K562 (cell line): ENCODE results near the gene CCNL1. TPM values are rescaled to one million over a fixed set of nuclear protein-coding genes. Genes with fewer than 3 reads are reported as not detected.

Experiments
- ARID4B ChIP-seq: sonication (generic); formaldehyde crosslinking; IDR thresholded peaks from 2 replicates; pipeline ENCODE4 v1.8.0; 2022; ENCODE audit warnings: mild to moderate bottlenecking, missing genetic modification reagents
- CBFA2T3 ChIP-seq: fragments of 450-650 bp; IDR thresholded peaks from 2 replicates; pipeline ENCODE4 v1.6.1; 2017
- CEBPB ChIP-seq: fragments of 450-650 bp; IDR thresholded peaks from 2 replicates; pipeline ENCODE4 v1.6.1; 2016; ENCODE audit warnings: missing genetic modification characterization, missing compliant biosample characterization
- COPS2 ChIP-seq: fragments of 450-650 bp; conservative IDR thresholded peaks from 2 replicates; pipeline ENCODE4 v1.6.1; 2016; ENCODE audit warnings: mild to moderate bottlenecking, moderate library complexity
- CUX1 ChIP-seq: fragments of 200-800 bp; sonication (Bioruptor generic); IDR thresholded peaks from 2 replicates; pipeline ENCODE4 v1.6.1; 2016; ENCODE audit warnings: missing genetic modification characterization, missing compliant biosample characterization
- ETV5 ChIP-seq: sonication (generic); formaldehyde crosslinking; IDR thresholded peaks from 2 replicates; pipeline ENCODE4 v1.4.0; 2020; ENCODE audit warnings: low read depth, mild to moderate bottlenecking, missing genetic modification reagents
- EWSR1 ChIP-seq: fragments of 450-650 bp; IDR thresholded peaks from 2 replicates; pipeline ENCODE4 v1.6.1; 2018; ENCODE audit warnings: borderline replicate concordance, mild to moderate bottlenecking, low read depth, moderate library complexity; ENCODE audit not compliant: partially characterized antibody
- GABPB1 ChIP-seq: sonication (generic); formaldehyde crosslinking; IDR thresholded peaks from 2 replicates; pipeline ENCODE4 v1.8.0; 2022; ENCODE audit warnings: mild to moderate bottlenecking, missing genetic modification reagents
- HNRNPK ChIP-seq: fragments of 200-400 bp; formaldehyde crosslinking; IDR thresholded peaks from one replicate; pipeline ENCODE4 v1.6.1; 2018; ENCODE audit warnings: mild to moderate bottlenecking, low read depth, low read length; ENCODE audit not compliant: poor library complexity, severe bottlenecking
- KLF16 ChIP-seq: IDR thresholded peaks from 2 replicates; pipeline ENCODE4 v1.6.1; 2016; ENCODE audit warnings: antibody characterized with exemption
- NFE2L1 ChIP-seq: fragments of 450-650 bp; IDR thresholded peaks from 2 replicates; pipeline ENCODE4 v1.6.1; 2016; ENCODE audit warnings: missing genetic modification characterization, low read depth, mild to moderate bottlenecking, missing compliant biosample characterization, moderate library complexity, borderline replicate concordance
- PML ChIP-seq: IDR thresholded peaks from 2 replicates; pipeline ENCODE4 v1.6.1; 2012; ENCODE audit warnings: low read length, inconsistent platforms
- PPARD ChIP-seq: fragments of 250-450 bp; sonication (Bioruptor Pico); IDR thresholded peaks from 2 replicates; pipeline ENCODE4 v1.8.0; 2022; ENCODE audit warnings: inconsistent platforms, mild to moderate bottlenecking, moderate library complexity
- SIX5 ChIP-seq, 2 experiments: IDR thresholded peaks; 2 replicates each; pipeline ENCODE4 v1.6.1; 2011; ENCODE audit warnings: low read length in 2 of 2, borderline replicate concordance in 1 of 2, low read depth in 1 of 2, mild to moderate bottlenecking in 1 of 2, moderate library complexity in 1 of 2; ENCODE audit not compliant: insufficient read depth in 1 of 2
- SMARCB1 ChIP-seq: IDR thresholded peaks from 2 replicates; pipeline ENCODE4 v1.6.1; 2011; ENCODE audit warnings: improper control_type of control experiment, low read depth; ENCODE audit not compliant: insufficient read length
- SUPT5H ChIP-seq: fragments of 450-650 bp; IDR thresholded peaks from 2 replicates; pipeline ENCODE4 v1.6.1; 2016
- WHSC1 ChIP-seq: IDR thresholded peaks from one replicate; pipeline ENCODE4 v1.6.1; 2012; ENCODE audit warnings: low read length, control low read depth, inconsistent platforms
- ZNF239 ChIP-seq: fragments of 250-450 bp; sonication (Bioruptor Pico); IDR thresholded peaks from 2 replicates; pipeline ENCODE4 v1.4.0; 2020; ENCODE audit warnings: mild to moderate bottlenecking
- ZNF436 ChIP-seq: fragments of 250-450, 450-650 bp; sonication (Bioruptor Pico); formaldehyde crosslinking; IDR thresholded peaks from 2 replicates; pipeline ENCODE4 v1.7.0; 2020; ENCODE audit warnings: mild to moderate bottlenecking
- ZNF561 ChIP-seq: fragments of 450-650 bp; formaldehyde crosslinking; conservative IDR thresholded peaks from 2 replicates; pipeline ENCODE4 v1.4.0; 2020; ENCODE audit warnings: mild to moderate bottlenecking, moderate library complexity
- polyA plus RNA-seq, 8 experiments: library from polyadenylated mRNA; depleted of rRNA in 4 of 8; stranded (reverse) in 5 of 8; unstranded in 3 of 8; fragments of >200 nt; fragmentation: Nextera tagmentation in 2 of 8; fragmentation: Illumina TruSeq in 1 of 8; extraction: Ambion mirVana in 2 of 8; extraction: Trizol in 1 of 8; gene quantifications; 2 replicates each; pipeline versions ENCODE4 v1.2.1 to v1.2.3, GENCODE V29; 2011 to 2014; ENCODE audit warnings: inconsistent platforms in 1 of 8, missing spikeins in 1 of 8
- total RNA-seq, 7 experiments: library from RNA; depleted of rRNA in 6 of 7; stranded (reverse); fragments of >200 nt in 6 of 7; fragmentation: Illumina TruSeq in 2 of 7; extraction: Trizol in 2 of 7; gene quantifications; 2 replicates each; pipeline versions ENCODE4 v1.2.1 to v1.2.3, GENCODE V29; 2011 to 2021; ENCODE audit warnings: low replicate concordance in 1 of 7

Gene CCNL1
- total and polyA plus RNA-seq, 9 of the 15 experiments (the other 6 are each of a cell fraction or from before 2014, with no cell fraction given) = 16.1 to 186 (median 132) TPM

- TF ChIP-seq CUX1 (CRISPR knock-in tag) = 0 out of 2 replicates have a peak, but pooled peaks have one; percentile 52
- no peak for TF ChIP-seq EWSR1
- no peak for TF ChIP-seq SUPT5H
- TF ChIP-seq NFE2L1 (tag) = no peak
- TF ChIP-seq CEBPB (tag) = peak; percentile 80
- TF ChIP-seq COPS2 = no peak
- TF ChIP-seq CBFA2T3 = no peak
- no peak for TF ChIP-seq ETV5
- no peak for TF ChIP-seq SMARCB1
- TF ChIP-seq WHSC1 = no peak
- TF ChIP-seq ZNF561 = no peak
- no peak for TF ChIP-seq ZNF239 (CRISPR knock-in tag)
- TF ChIP-seq SIX5 (IDR thresholded peaks at IDR 0.05; ENCODE audit: borderline replicate concordance in 1 of 2, insufficient read depth in 1 of 2, low read depth in 1 of 2, low read length in 2 of 2) = no peak
- no peak for TF ChIP-seq PML
- no peak for TF ChIP-seq HNRNPK
- TF ChIP-seq ZNF436 = no peak
- TF ChIP-seq ARID4B (CRISPR knock-in tag) = no peak
- peak; percentile 34; the same call in 1 of the 2 replicates for TF ChIP-seq KLF16
- TF ChIP-seq GABPB1 = no peak
- no peak for TF ChIP-seq PPARD (CRISPR knock-in tag)
Observed at GRCh38 chr3:157130467-157131251, 29.3 kb downstream of the CCNL1 start (continued).
